K562 (cell line): ENCODE data around the gene MMP27. TPM values are rescaled to one million over a fixed set of nuclear protein-coding genes. Genes with fewer than 3 reads are reported as not detected.

Experiments used
- ATAC-seq: fragments of 200-7000 bp; cut with Tn5 transposase; 3 replicates; pipeline ENCODE4 v1.9.1; 2020; ENCODE audit warnings: moderate library complexity
- BruUV-seq: library from RNA; stranded (reverse); fragments of 400-500 nt; replicated peaks from 2 replicates; lab custom pipeline; 2021; lab: Mats Ljungman, UMichigan
- CTCF ChIA-PET: fragments of 300-600 bp; formaldehyde crosslinking; extraction: SDS; loops from one replicate; lab custom pipeline; 2021; ENCODE audit warnings: low intra/inter-chr PET ratio; lab: Yijun Ruan, JAX
- POLR2A ChIA-PET: fragments of 300-600, 350-650 bp; sonication (Branson Sonifier 250); formaldehyde crosslinking; extraction: SDS; loops from one replicate; lab custom pipeline; 2021; ENCODE audit warnings: antibody characterized with exemption, inconsistent platforms; lab: Yijun Ruan, JAX
- DNase-seq, 4 experiments: peaks; one replicate each; pipeline versions ENCODE4 v3.0.0 to v3.0.0-alpha.2; 2011 to 2018; ENCODE audit warnings: low spot score in 3 of 4, mixed read lengths in 3 of 4; ENCODE audit errors: extremely low read depth in 1 of 4
- FAIRE-seq: peaks from 2 replicates; lab custom pipeline; 2011; peaks lifted over from hg19 to GRCh38; lab: Jason Lieb, UNC
- H2AFZ ChIP-seq: 2 replicates; pipeline ENCODE4 v1.6.0; 2011; ENCODE audit warnings: low read depth, low read length, control low read depth, inconsistent platforms
- H3K27ac ChIP-seq: fragments of 200-600 bp; 3 replicates; pipeline ENCODE4 v1.8.0; 2011; ENCODE audit warnings: low read depth, mild to moderate bottlenecking, control low read depth, inconsistent platforms, low read length, moderate library complexity, mixed read lengths; ENCODE audit errors: extremely low read depth
- H3K27me3 ChIP-seq, 2 experiments: fragments of 300-600 bp in 1 of 2; 2 replicates in 1 of 2; 3 replicates in 1 of 2; pipeline versions ENCODE4 v1.6.0 to v1.8.0; 2011; ENCODE audit warnings: inconsistent platforms in 2 of 2, low read length in 2 of 2, mild to moderate bottlenecking in 1 of 2, mixed read lengths in 1 of 2, moderate library complexity in 1 of 2; ENCODE audit not compliant: control insufficient read depth in 2 of 2, insufficient read depth in 2 of 2
- H3K36me3 ChIP-seq: fragments of 300-600 bp; 3 replicates; pipeline ENCODE4 v1.8.0; 2011; ENCODE audit warnings: mild to moderate bottlenecking, low read length, inconsistent platforms; ENCODE audit not compliant: control insufficient read depth, insufficient read depth
- H3K4me1 ChIP-seq, 2 experiments: fragments of 200-600 bp in 1 of 2; replicated peaks in 1 of 2; 2 replicates in 1 of 2; 3 replicates in 1 of 2; pipeline versions ENCODE4 v1.5.1 to v1.8.0; 2011; ENCODE audit warnings: inconsistent platforms in 2 of 2, low read length in 2 of 2, mild to moderate bottlenecking in 1 of 2, mixed read lengths in 1 of 2, moderate library complexity in 1 of 2; ENCODE audit not compliant: control insufficient read depth in 2 of 2, insufficient read depth in 2 of 2
- H3K4me2 ChIP-seq: 2 replicates; pipeline ENCODE4 v1.6.1; 2011; ENCODE audit warnings: low read length, control low read depth, inconsistent platforms, mixed read lengths; ENCODE audit not compliant: insufficient read depth
- H3K4me3 ChIP-seq: fragments of 200-600 bp; sonication (generic), shearing (Covaris generic); 2 replicates; pipeline ENCODE4 v1.5.1; 2016; ENCODE audit warnings: control low read depth, inconsistent platforms
- H3K79me2 ChIP-seq: fragments of 200-600 bp; 3 replicates; pipeline ENCODE4 v1.8.0; 2011; ENCODE audit warnings: low read length, inconsistent platforms; ENCODE audit not compliant: control insufficient read depth, insufficient read depth
- H3K9ac ChIP-seq, 2 experiments: 2 replicates each; pipeline versions ENCODE4 v1.6.0 to v1.6.1; 2011; ENCODE audit warnings: low read depth in 2 of 2, low read length in 2 of 2, control low read depth in 1 of 2, inconsistent platforms in 1 of 2, mild to moderate bottlenecking in 1 of 2, mixed read lengths in 1 of 2; ENCODE audit not compliant: insufficient read depth in 1 of 2
- H3K9me1 ChIP-seq: one replicate; pipeline ENCODE4 v1.6.0; 2011; ENCODE audit warnings: inconsistent platforms, mild to moderate bottlenecking, low read length, moderate library complexity; ENCODE audit not compliant: control insufficient read depth, insufficient read depth
- H3K9me3 ChIP-seq: replicated peaks from 2 replicates; pipeline ENCODE4 v1.5.1; 2011; ENCODE audit warnings: low read depth, low read length, inconsistent platforms; ENCODE audit not compliant: control insufficient read depth, insufficient read depth
- H4K20me1 ChIP-seq: replicated peaks from 2 replicates; pipeline ENCODE4 v1.6.1; 2011; ENCODE audit warnings: low read length, inconsistent platforms, mixed read lengths; ENCODE audit not compliant: control insufficient read depth, insufficient read depth
- CGGBP1 ChIP-seq: fragments of 250-450 bp; sonication (Bioruptor Pico); IDR thresholded peaks from 2 replicates; pipeline ENCODE4 v1.9.0; 2021; ENCODE audit warnings: mild to moderate bottlenecking
- GABPB1 ChIP-seq: sonication (generic); formaldehyde crosslinking; IDR thresholded peaks from 2 replicates; pipeline ENCODE4 v1.8.0; 2022; ENCODE audit warnings: mild to moderate bottlenecking, missing genetic modification reagents
- HDAC1 ChIP-seq, 2 experiments: fragments of 450-650 bp; IDR thresholded peaks; 2 replicates each; pipeline ENCODE4 v1.6.1; 2016 to 2017; ENCODE audit warnings: inconsistent platforms in 1 of 2, mild to moderate bottlenecking in 1 of 2, moderate library complexity in 1 of 2
- HMGXB4 ChIP-seq: sonication (generic); formaldehyde crosslinking; IDR thresholded peaks from 2 replicates; pipeline ENCODE4 v1.8.1; 2023; ENCODE audit warnings: mild to moderate bottlenecking, missing genetic modification reagents
- HOMEZ ChIP-seq: fragments of 250-450 bp; sonication (Bioruptor Pico); IDR thresholded peaks from 2 replicates; pipeline ENCODE4 v1.4.0; 2020; ENCODE audit warnings: mild to moderate bottlenecking, moderate library complexity
- ID3 ChIP-seq, 2 experiments: fragments of 250-450 bp in 1 of 2; fragments of 450-650 bp in 1 of 2; sonication (Bioruptor Pico) in 1 of 2; IDR thresholded peaks; 2 replicates each; pipeline versions ENCODE4 v1.6.1 to v1.8.0; 2016 to 2021; ENCODE audit warnings: mild to moderate bottlenecking in 2 of 2, moderate library complexity in 2 of 2, missing compliant biosample characterization in 1 of 2, missing genetic modification characterization in 1 of 2
- MBD2 ChIP-seq: sonication (generic); IDR thresholded peaks from 2 replicates; pipeline ENCODE4 v1.6.1; 2016; ENCODE audit warnings: low read depth, borderline replicate concordance
- NCOA2 ChIP-seq, 2 experiments: fragments of 450-650 bp; IDR thresholded peaks; 2 replicates each; pipeline ENCODE4 v1.6.1; 2018; ENCODE audit warnings: mild to moderate bottlenecking in 2 of 2, moderate library complexity in 1 of 2; ENCODE audit not compliant: partially characterized antibody in 2 of 2
- NCOA6 ChIP-seq: fragments of 450-650 bp; IDR thresholded peaks from 2 replicates; pipeline ENCODE4 v1.6.1; 2017; ENCODE audit warnings: mild to moderate bottlenecking
- NCOR1 ChIP-seq: fragments of 450-650 bp; IDR thresholded peaks from 2 replicates; pipeline ENCODE4 v1.6.1; 2016; ENCODE audit warnings: mild to moderate bottlenecking, moderate library complexity
- PYGO2 ChIP-seq: fragments of 450-650 bp; IDR thresholded peaks from 2 replicates; pipeline ENCODE4 v1.6.1; 2016; ENCODE audit warnings: mild to moderate bottlenecking, missing genetic modification characterization, moderate library complexity, missing compliant biosample characterization
- TFAP4 ChIP-seq: sonication (generic); formaldehyde crosslinking; IDR thresholded peaks from 2 replicates; pipeline ENCODE4 v1.8.0; 2022; ENCODE audit warnings: missing genetic modification reagents, mild to moderate bottlenecking, moderate library complexity, borderline replicate concordance
- ZBTB26 ChIP-seq: fragments of 450-650 bp; formaldehyde crosslinking; IDR thresholded peaks from 2 replicates; pipeline ENCODE4 v1.4.0; 2022; ENCODE audit warnings: missing genetic modification characterization
- ZNF239 ChIP-seq: fragments of 250-450 bp; sonication (Bioruptor Pico); IDR thresholded peaks from 2 replicates; pipeline ENCODE4 v1.4.0; 2020; ENCODE audit warnings: mild to moderate bottlenecking
- ZNF586 ChIP-seq: fragments of 450-650 bp; formaldehyde crosslinking; conservative IDR thresholded peaks from 2 replicates; pipeline ENCODE4 v1.4.0; 2020; ENCODE audit warnings: mild to moderate bottlenecking, moderate library complexity
- WGBS: fragments of 100-300 bp; shearing (Covaris generic); methylation state at CpG from one replicate; pipeline ENCODE4 v1.1.6; 2016; ENCODE audit warnings: low coverage, mixed read lengths; ENCODE audit not compliant: insufficient coverage; ENCODE audit errors: missing lambda C conversion rate; 5-methylcytosine and 5-hydroxymethylcytosine counted together
- in situ Hi-C: fragments of 300-500 bp; cut with MboI; formaldehyde crosslinking; loops from 4 replicates; pipeline ENCODE4 v1.15.0; 2018; ENCODE audit warnings: inconsistent platforms, mixed read lengths
- intact Hi-C: fragments of 100-400 bp; cut with micrococcal nuclease; formaldehyde crosslinking; loops from 2 replicates; pipeline ENCODE4 v1.14.2; 2022
- polyA plus RNA-seq, 8 experiments: library from polyadenylated mRNA; depleted of rRNA in 4 of 8; stranded (reverse) in 5 of 8; unstranded in 3 of 8; fragments of >200 nt; fragmentation: Nextera tagmentation in 2 of 8; fragmentation: Illumina TruSeq in 1 of 8; extraction: Ambion mirVana in 2 of 8; extraction: Trizol in 1 of 8; gene quantifications; 2 replicates each; pipeline versions ENCODE4 v1.2.1 to v1.2.3, GENCODE V29; 2011 to 2014; ENCODE audit warnings: inconsistent platforms in 1 of 8, missing spikeins in 1 of 8
- total RNA-seq, 7 experiments: library from RNA; depleted of rRNA in 6 of 7; stranded (reverse); fragments of >200 nt in 6 of 7; fragmentation: Illumina TruSeq in 2 of 7; extraction: Trizol in 2 of 7; gene quantifications; 2 replicates each; pipeline versions ENCODE4 v1.2.1 to v1.2.3, GENCODE V29; 2011 to 2021; ENCODE audit warnings: low replicate concordance in 1 of 7

The MMP27 gene
- total and polyA plus RNA-seq, 9 of the 15 experiments (the other 6 are each of a cell fraction or from before 2014, with no cell fraction given) = not detected

- intact Hi-C loops = no loop called here
- Histone ChIP-seq H2AFZ (no peak overlapping the region), H3K4me2 (no peak overlapping the region), H3K9ac (no peak overlapping the region), H3K36me3 (no peaks in the 10 kb centered on the region), H3K4me3 (no peak overlapping the region), H3K27ac (no peak overlapping the region), H3K27me3 (no peaks in the 10 kb centered on the region), H3K4me1 (no peaks in the 10 kb centered on the region), H3K79me2 (no peaks in the 10 kb centered on the region), H3K9me1 (no peaks in the 10 kb centered on the region), H3K9me3 (no peaks in the 10 kb centered on the region), H4K20me1 (no peaks in the 10 kb centered on the region)
- in situ Hi-C loops = no loop called here
- FAIRE-seq = no peak
- no peak for TF ChIP-seq ZNF586
- TF ChIP-seq PYGO2 (tag) = no peak
- no peak for TF ChIP-seq HMGXB4
- TF ChIP-seq ZBTB26 (CRISPR knock-in tag) = no peak
- TF ChIP-seq MBD2 = no peak
- no peak for TF ChIP-seq TFAP4
- TF ChIP-seq CGGBP1 (CRISPR knock-in tag) = no peak
- TF ChIP-seq GABPB1 = no peak
- TF ChIP-seq NCOA2 (IDR thresholded peaks at IDR 0.05; ENCODE audit: partially characterized antibody in 2 of 2) = no peak
- TF ChIP-seq NCOR1 = no peak
- no peak for TF ChIP-seq ZNF239 (CRISPR knock-in tag)
- TF ChIP-seq ID3 (CRISPR knock-in tag; IDR thresholded peaks at IDR 0.05) = no peak
- no peak for TF ChIP-seq ID3 (tag; IDR thresholded peaks at IDR 0.05)
- no peak for TF ChIP-seq HOMEZ
- no peak for TF ChIP-seq NCOA6
- no peak for TF ChIP-seq HDAC1 (IDR thresholded peaks at IDR 0.05)
- no TSS peak for BruUV-seq
- CTCF ChIA-PET = no interaction called here
- WGBS = 0% methylated on average over 3 of the region's 3 CpGs
- POLR2A ChIA-PET = no interaction called here
- ATAC-seq = no peak
- no peak for DNase-seq
Observed at GRCh38 chr11:102695201-102695600, 10.4 kb downstream of the MMP27 start.
